Hepatic stellate cell (primary cell): ENCODE results near the gene PRRT4.

Experiments used
- DNase-seq: peaks from one replicate; pipeline ENCODE4 v3.0.0; 2011; ENCODE audit warnings: low spot score

Gene PRRT4

DNA sequence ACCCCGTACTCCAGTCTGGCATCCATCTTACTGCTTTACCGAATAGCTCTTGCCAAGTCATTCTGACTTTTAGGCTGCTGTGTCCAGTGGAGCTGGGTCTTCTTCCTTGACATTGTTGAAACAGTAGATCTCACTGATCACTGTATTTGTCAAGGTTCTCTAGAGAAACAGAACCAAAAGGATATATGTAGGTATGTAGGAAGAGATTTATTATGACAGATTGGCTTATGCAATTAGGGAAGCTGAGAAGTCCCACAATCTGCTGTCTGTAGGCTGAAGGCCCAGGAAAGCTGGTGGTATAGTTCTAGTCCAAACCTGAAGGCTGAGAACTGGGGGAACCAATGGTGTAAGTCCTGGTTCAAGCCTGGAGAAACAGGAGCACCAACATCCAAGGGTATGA, 12.1 kb upstream of the PRRT4 start:
- no peak for DNase-seq

DNA sequence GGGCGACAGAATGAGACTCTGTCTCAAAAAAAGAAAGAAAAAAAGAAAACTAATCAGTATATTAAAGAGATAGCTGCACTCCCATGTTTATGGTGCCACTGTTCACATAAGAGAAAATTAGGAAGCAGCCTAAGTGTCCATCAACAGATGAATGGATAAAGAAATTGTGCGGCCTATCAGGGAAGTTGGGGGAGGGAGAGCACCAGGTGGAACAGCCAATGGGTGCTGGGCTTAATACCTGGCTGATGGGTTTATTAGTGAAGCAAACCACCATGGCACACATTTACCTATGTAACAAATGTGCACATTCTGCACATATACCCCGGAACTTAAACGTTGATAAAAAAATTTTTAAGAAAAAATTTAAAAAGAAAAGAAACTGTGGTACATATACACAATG, 9.0 kb upstream of the PRRT4 start:
- no peak for DNase-seq

DNA sequence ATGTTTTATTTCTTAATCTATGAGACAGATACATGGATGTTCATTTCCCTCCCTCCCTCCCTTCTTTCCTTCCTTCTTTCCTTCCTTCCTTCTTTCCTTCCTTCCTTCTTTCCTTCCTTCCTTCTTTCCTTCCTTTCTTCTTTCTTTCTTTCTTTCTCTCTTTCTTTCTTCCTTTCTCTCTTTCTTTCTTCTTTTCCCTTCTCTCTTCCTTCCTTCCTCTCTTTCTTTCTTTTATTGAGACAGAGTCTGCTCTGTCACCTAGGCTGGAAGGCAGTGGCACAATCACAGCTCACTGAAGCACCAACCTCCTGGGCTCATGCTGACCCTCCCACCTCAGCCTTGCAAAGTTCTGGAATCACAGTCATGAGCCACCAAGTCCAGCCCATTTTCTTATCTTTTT, 5.5 kb upstream of the PRRT4 start:
- no peak for DNase-seq

DNA sequence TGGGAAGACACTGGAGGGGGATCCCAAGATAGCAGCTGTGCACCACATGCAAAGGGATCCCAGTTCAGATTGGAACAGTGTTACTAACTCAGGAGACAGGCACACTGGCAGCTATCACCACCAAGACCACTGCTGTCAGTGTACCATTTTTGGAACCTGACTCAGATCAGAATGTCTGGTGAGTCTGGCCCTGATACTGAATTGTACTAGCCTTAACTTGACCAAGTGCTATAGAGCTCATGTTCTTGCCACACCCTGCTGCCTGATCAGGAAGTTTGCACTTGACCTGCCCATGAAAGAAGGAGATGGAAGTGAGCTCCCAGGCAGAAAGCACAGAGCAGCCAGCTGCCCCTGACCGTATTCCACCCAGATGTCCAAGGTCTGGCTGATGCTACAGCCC, 4.8 kb upstream of the PRRT4 start:
- no peak for DNase-seq

DNA sequence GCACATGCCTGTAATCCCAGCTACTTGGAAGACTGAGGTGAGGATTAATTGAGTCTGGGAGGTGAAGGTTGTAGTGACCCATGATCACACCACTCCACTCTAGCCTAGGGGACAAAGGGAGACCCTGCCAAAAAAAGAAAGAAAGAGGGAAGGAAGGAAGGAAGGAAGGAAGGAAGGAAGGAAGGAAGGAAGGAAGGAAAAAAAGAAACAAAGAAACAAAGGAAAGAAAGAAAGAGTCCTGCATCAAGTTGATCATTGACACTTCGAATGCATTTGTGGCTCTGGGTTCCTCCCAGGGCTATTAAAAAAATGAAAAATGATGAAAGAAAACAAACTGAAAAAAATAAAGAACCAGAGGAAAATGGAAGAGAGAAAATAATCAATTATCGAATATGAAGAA, 3.9 kb upstream of the PRRT4 start:
- DNase-seq: no peak

DNA sequence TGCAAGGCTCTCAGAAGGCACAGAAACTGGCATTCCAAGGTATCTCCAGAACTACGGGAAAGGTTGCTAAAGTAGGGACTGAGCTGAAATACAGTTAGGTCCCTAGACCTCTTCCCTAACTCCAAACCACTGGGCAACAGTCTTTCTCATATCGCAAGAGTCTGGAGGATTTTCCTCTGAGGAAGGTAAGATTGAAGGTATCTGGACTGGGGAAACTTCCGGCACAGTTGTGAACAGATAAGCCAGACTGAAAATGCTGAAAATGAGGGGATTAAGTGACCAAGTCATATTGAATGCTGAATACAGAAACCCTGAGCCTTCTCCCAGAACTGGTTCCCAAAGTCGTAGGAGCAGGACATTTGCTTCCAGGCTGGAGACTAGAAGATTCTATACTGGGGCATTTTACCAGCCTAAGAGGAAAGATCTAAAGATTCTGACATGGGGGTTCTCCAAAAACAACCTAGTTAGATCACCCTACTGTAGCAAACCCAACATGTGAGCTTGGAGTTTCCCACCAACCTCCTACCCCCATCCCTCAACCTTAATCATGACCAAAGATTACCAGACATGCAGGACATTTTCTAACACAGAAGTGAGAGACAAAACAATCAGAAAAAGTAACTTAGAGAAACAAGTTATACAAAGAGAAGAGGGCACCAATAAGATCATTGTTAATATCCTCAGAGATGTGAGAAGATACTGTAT, 2.8 kb upstream of the PRRT4 start:
- no peak for DNase-seq

DNA sequence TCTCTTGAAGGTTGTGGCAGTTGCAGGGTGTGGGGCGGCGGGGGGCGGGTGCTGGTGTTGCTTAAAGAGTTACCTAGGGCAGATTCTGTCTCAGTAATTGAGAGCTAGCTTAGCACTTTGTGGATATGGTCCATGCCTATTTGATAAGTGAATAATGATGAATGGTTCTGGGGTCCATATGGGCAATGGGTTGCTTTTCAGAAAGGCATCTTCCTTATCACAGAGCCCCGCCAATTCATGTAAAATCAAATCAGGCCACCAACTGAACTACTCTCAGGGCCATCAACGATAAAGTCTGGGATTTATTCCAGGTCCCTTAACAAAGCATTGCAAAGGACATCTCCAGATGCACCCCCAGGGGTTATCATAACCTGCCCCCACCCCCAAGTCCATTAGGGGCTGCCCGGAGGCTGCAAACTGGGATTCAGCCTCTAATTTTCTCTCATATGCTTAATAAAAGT, 1.8 kb upstream of the PRRT4 start:
- DNase-seq: no peak

DNA sequence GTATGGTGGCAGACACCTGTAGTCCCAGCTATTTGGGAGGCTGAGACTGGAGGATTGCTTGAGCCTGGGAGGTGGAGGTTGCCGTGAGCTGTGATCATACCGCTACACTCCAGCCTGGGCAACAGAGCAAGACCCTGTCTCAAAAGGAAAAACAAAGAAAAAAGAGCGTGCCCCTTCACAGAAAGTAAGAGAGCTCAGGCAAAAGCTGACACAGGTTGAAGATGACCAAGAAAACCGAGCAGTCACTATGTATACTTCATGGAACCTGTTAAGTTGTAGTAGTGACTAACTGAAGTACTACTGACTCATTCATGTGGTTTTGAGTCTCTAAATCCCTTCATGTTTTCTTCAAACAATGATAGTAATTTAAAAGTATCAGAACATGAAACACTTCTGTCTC, 1.2 kb upstream of the PRRT4 start:
- no peak for DNase-seq

DNA sequence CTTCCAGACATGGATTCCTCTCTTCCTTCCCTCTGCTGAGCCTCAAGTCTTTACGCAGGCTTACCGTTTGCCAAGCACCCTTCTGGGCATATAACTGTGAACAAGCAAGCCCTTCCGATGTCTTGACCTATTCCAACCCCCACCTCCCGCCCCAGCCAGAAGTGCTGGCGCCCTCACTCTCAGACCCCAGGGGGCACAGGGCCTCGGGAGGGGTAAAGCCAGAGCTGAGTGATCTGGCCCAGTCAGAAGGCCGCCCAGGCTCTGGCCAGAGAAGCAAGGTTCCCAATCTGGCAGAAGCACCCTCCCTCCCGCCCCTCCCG, 1.2 kb downstream of the PRRT4 start:
- DNase-seq: no peak

DNA sequence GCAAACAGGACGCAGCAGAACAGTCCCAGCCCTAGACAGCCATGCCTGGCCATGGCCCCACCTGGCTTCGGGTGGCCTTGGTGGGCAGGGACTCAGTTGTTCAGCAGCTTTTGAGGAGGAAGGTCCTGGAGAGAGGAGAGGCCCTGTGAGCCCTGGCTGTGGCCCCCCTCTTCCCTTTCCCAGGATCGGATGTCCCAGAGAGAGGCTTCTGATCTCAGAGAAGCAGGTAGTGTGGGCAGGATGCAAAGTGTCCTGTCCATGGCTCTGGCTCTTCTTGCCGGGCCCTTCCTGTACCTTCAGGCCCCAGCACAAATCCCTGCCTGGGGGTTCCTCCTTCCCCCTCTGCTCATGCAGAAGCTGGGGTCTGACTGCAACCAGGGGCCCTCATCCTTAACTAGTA, 1.6 kb downstream of the PRRT4 start:
- DNase-seq: no peak

DNA sequence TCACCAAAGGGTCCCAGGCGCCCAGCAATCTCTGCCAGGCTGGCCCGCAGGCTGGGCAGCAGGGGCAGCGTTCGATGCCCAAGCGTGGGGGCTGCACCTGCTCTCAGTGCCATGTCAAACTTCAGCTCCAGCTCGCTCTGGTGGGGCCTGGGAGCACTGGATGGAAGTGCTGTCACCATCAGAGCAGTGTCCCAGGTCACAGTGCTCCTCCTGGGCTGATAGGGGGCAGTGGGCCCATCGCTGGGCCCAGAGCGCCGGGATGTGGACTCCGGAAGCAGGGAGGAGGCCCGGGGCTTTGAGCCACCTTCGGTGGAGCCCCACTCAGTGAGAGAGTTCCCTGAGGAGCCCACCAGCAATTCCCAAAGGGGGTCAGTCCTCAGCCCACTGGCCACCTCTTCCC, 2.2 kb downstream of the PRRT4 start:
- DNase-seq: no peak

DNA sequence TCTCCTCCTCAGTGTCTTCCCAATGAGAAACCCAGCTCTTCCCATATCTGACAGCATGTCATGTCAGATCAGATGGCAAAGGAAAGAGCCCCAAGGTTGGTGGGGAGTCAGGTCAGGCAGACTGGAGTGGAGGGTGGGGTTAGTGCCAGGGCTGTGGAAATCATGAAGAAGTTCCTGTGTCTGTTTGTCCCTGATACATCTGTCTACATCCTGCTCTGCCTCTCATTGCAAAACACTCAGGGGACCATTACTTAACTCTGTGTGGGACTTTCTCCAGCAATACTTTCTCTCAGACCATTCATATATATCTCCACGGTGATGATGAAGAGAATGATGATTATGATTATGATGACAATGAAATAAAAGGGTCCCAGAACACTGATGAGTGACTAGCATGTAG, 3.3 kb downstream of the PRRT4 start:
- DNase-seq: no peak

DNA sequence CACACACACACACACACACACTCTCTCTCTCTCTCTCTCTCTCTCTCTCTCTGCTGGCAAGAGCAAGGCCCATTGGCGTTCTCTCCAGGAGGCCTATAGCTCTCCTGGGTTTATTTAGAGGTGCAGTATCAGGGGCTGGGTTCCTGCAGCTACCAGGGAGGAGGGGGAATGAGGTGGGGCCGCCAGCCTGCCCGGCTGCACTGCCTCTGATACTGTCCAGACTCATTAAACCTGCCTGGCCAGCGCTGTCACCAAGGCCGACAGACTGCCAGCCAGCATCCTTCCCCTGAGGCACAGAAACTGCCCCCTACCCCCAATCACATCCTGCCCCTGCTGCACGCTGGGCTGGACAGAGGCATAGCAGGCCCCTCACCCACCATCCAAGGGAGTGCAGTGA, 4.3 kb downstream of the PRRT4 start:
- no peak for DNase-seq

DNA sequence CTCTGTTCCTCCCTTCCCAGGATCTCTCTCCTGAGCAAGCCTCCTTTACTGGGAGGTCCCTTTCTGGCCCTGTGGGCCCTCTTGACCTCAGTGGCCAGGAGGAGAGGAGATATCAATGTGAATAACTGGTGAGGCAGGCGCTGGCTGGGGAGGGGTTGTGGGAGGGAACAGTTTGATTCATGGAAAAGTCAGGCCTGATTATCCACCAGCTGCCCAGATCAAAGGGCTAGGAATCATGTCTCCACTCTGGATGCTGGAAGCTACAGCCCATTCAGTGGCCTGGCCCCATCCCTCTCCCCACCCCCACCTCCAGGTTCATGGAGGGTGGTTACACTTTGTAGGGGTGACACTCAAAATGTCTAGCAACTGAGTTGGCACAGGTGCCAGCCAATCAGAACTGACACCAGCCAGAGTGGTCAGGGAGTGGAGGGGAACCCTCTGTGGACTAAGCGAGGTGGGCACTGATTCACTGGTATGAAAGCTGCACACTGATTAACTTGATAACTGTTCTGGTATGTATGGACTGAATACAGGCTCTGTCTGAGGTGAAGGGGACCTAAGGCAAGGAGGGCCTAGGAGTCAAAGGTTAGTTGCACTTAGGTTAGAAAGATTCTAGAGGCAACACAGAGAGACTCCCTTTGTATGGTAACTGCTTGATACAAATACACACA, 4.8 kb downstream of the PRRT4 start:
- no peak for DNase-seq

DNA sequence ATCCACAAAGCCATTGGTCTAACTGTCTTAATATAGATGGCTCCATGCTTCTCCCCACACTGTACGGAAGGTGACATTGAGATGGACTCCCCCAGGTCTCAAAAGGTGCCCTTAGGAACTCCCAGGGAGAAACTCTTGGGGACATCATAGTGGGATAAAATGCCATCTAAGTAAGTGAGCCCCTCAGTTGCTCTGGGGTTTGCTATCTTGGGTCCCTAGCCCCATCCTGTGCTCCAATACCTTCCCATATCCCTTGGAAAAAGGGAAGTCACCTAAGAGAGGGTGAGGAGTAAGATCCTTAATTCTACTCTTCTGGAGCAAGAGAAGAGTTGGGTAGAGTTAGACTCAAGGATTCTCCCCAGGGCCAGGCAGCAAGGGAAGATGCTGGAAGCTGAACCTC, 7.9 kb downstream of the PRRT4 start:
- no peak for DNase-seq

DNA sequence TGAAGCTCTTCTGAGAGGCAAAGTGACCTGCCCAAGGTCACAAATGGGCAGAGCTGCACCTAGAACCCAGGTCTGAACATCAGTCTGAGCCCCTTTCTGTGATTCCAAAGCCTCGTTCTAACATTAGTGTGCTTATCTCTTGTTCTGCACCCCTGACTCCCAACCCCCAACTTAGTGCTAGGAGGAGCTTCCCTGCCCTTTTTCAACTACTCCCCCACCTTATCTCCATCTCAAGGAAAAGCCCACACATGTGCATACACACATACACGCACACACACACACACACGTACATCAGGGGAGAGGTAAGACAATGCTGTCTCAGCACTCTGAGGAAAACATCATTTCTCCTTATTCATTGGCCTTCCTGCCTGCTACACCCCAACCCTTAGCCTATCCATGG, 8.3 kb downstream of the PRRT4 start:
- no peak for DNase-seq

DNA sequence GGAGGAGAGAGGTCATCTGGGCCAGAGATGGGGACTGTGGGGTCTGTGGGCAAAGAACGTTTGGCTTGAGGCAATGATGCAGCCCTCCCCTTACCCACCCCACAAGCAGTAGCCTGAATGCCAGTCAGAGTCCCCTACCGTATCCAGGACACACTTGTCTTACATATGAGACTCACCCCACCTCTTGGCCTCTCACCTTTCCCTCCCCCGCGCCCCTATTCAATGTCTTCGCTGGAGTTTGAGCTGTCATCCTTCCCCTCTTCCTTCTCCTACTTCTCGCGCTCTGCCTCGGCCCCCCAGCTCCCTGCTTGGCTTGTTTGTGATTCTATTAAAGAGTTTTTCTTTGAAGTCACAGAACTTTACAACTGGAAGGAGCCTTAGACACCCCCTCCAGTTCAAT, 8.9 kb downstream of the PRRT4 start:
- DNase-seq: no peak

DNA sequence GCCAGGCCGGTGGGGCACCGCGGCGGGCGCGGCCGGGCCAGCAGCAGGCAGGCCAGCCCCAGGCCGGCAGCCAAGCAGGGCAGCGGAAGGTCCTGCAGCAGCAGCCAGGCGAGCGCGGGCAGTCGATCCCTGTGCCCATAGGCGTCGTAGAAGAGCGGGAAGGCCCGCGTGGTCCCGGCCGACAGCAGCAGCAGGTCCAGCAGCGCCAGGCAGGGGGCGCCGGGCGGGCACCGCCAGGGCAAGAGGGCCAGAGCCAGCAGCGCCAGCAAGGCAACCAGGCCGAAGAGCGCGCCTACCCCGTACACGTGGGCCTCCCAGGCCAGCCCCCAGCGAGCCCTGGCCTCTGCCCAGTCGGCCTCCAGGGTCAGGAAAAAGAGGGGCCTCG, 9.3 kb downstream of the PRRT4 start:
- DNase-seq: peak; percentile 65

DNA sequence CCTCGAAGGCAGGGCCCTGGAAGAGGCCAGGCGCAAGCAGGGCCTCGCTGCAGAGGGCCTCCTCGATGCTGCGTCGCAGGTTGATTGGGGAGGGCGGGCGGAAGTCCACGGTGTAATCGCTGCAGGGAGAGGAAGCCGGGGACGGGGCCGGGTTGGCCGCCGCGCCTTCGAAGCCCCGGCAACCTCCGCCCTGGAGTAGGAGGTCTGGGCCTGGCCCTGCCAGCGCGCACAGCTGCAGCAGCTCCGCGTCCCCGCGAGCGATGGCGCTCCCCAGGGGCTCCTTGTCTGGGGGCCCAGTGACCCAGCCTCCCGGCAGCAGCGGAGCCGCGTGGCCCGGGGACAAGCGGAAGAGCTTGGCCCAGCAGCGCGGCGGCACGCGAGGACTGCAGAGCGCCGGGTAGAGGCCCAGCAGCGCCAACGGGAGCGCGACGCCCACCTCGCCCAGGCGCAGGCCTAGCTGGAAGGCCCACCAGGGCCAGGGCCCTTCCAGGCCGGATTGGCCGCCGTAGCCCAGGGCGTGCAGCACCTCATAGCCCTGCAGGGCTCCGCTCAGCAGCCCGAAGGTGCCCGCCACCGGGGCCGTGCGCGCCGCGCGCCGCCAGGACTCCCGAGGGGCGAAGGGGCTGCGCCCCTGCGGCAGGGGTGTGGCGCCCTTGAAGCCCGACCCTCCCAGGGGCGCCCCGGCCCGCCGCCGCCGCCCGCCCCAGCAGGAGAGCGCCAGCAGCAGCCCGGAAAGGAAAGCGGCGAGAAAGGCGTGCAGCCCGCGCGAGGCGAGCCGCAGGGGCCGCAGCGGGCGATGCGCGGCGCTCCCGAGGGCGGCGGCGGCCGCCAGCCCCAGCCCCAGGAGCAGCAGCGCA, 10.0 kb downstream of the PRRT4 start:
- no peak for DNase-seq

DNA sequence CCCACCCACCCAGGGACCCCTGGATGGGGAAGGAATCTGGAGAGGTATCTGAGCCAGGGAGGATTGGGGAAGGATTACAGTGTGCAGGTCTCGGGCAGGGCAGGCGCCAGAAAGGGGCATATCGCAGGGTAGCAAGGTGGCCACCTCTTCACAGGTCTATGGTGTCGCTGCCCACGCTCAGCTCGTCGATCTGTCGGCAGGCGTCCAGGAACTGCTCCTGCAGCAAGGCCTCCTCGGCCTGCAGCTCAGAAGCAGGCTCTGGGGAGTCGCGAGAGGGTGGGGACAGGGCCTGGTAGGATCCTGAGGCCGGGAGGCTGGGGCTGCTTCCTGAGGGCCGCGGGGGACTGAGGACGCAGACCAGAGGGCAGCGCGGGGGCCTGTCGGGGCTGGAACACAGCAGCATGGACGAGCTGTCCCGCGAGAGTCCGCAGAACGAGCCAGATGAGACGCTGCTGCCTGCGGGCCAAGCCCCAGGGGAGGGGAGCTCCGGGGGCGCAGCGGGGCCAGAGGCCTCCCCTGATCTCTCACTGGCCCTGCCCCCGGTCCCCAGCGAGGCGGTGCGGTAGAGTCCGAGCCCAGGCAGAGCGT, 10.7 kb downstream of the PRRT4 start:
- no peak for DNase-seq

DNA sequence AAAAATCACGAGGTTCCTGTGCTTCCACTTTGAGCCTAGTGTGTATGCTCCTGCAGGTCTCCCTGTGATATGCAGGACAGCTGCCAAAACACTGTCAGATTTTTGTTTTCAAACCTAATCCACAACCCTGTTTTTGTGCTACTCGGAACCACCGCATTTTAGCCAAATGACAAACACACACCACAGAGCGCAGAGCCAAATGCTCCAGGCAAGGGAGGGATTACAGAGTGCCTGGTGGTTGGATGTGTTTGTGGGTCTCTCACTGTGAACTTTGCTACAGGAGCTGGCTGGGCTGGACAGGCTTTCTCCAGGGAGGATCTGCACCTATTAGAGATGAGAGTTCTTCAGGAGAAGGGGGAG, 12.0 kb downstream of the PRRT4 start:
- no peak for DNase-seq

DNA sequence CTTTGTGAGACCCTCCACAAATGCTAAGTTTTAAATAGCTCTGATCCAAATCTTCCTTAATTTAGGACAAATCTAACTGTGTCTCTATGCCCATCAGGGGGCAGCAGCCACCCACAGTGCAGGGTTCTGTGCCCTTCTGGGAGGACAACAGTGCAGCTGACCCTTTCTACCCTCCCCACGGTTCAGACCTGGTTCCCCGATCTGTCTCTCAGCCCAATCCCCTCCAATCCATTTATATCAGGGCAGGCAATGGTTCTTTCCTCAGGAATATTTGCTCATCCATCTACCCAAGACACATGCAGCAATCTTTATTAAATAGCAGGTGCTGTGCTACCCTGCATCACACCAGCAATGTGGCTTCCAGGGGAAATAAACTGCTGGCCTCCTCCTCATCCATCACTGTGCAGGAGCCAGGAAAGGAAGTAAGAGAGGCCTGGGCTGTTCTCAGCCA, 13.8 kb downstream of the PRRT4 start:
- peak; percentile 60 for DNase-seq

DNA sequence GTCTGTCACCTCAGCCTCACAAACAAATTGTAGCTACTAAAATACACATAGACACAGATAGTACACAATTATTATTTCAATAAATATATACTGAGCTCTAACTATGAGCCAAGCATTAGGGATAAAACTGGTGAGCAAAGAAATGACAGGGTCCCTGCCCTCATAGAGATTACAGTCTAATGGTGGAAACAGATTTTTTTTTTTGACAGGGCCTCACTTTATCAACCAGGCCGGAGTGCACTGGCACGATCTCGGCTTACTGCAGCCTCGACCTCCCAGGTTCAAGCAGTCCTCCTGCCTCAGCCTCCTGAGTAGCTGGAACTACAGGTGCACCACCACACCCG, 17.1 kb downstream of the PRRT4 start:
- DNase-seq: no peak
